H1 (cell line): ENCODE results near the gene FSIP1. TPM values are rescaled to one million over a fixed set of nuclear protein-coding genes. Genes with fewer than 3 reads are reported as not detected.

ENCODE experiments used
- CTCF ChIA-PET: fragments of 300-600 bp; sonication (Branson Sonifier 250); formaldehyde crosslinking; loops from one replicate; lab custom pipeline; 2021; ENCODE audit not compliant: partially characterized antibody; lab: Charles Lee
- POLR2A ChIA-PET: fragments of 300-600 bp; sonication (Branson Sonifier 250); formaldehyde crosslinking; loops from one replicate; lab custom pipeline; 2021; ENCODE audit warnings: inconsistent platforms; ENCODE audit not compliant: partially characterized antibody; lab: Charles Lee
- DNase-seq, 2 experiments: peaks; one replicate each; pipeline versions ENCODE4 v3.0.0 to v3.0.0-alpha.2; 2010 to 2022; ENCODE audit warnings: low spot score in 2 of 2, low read depth in 1 of 2, mixed read lengths in 1 of 2
- FAIRE-seq: peaks from 2 replicates; lab custom pipeline; 2011; peaks lifted over from hg19 to GRCh38; lab: Jason Lieb, UNC
- H2AFZ ChIP-seq: 2 replicates; pipeline ENCODE4 v1.8.1; 2012; ENCODE audit warnings: low read length, inconsistent platforms
- H2AK5ac ChIP-seq: 2 replicates; pipeline ENCODE4 v1.6.1; 2013; ENCODE audit warnings: low read depth, low read length
- H2BK120ac ChIP-seq: replicated peaks from 2 replicates; pipeline ENCODE3; 2013; ENCODE audit warnings: low read depth, low read length, inconsistent platforms
- H2BK12ac ChIP-seq: 2 replicates; pipeline ENCODE4 v1.6.1; 2013; ENCODE audit warnings: low read depth, low read length
- H2BK15ac ChIP-seq: 2 replicates; pipeline ENCODE4 v1.6.1; 2013; ENCODE audit warnings: low read length
- H2BK20ac ChIP-seq: 2 replicates; pipeline ENCODE4 v1.6.1; 2013; ENCODE audit warnings: low read length
- H2BK5ac ChIP-seq: 2 replicates; pipeline ENCODE4 v1.6.1; 2013; ENCODE audit warnings: low read depth, low read length
- H3K14ac ChIP-seq: 2 replicates; pipeline ENCODE4 v1.6.1; 2013; ENCODE audit warnings: inconsistent platforms; ENCODE audit not compliant: insufficient read length
- H3K18ac ChIP-seq: 2 replicates; pipeline ENCODE4 v1.6.1; 2013; ENCODE audit warnings: low read length; ENCODE audit errors: extremely low read depth
- H3K23ac ChIP-seq: 2 replicates; pipeline ENCODE4 v1.6.1; 2013; ENCODE audit warnings: inconsistent platforms; ENCODE audit not compliant: insufficient read length
- H3K23me2 ChIP-seq: 2 replicates; pipeline ENCODE4 v1.6.1; 2013; ENCODE audit warnings: low read depth, low read length
- H3K27ac ChIP-seq: 2 replicates; pipeline ENCODE4 v1.6.1; 2011; ENCODE audit warnings: low read depth, low read length, inconsistent platforms
- H3K27me3 ChIP-seq, 4 experiments: replicated peaks in 1 of 4; 1 replicate in 1 of 4; 2 replicates in 3 of 4; pipeline versions ENCODE4 v1.6.1 to v1.8.1; 2011 to 2013; ENCODE audit warnings: low read length in 3 of 4, mild to moderate bottlenecking in 3 of 4, inconsistent platforms in 2 of 4, mixed read lengths in 2 of 4, moderate library complexity in 1 of 4; ENCODE audit not compliant: control insufficient read depth in 3 of 4, insufficient read depth in 3 of 4; ENCODE audit errors: extremely low read depth in 1 of 4
- H3K36me3 ChIP-seq, 4 experiments: 2 replicates each; pipeline versions ENCODE4 v1.6.1 to v1.8.1; 2011 to 2013; ENCODE audit warnings: mild to moderate bottlenecking in 4 of 4, low read length in 3 of 4, moderate library complexity in 2 of 4, control low read depth in 1 of 4, inconsistent platforms in 1 of 4; ENCODE audit not compliant: insufficient read depth in 4 of 4, control insufficient read depth in 2 of 4
- H3K4ac ChIP-seq: replicated peaks from 2 replicates; pipeline ENCODE3; 2013; ENCODE audit warnings: low read length, low read depth, mixed read lengths, inconsistent platforms; ENCODE audit not compliant: insufficient read length
- H3K4me1 ChIP-seq, 4 experiments: replicated peaks in 1 of 4; 1 replicate in 1 of 4; 2 replicates in 3 of 4; pipeline versions ENCODE4 v1.6.1 to v1.8.1; 2011 to 2013; ENCODE audit warnings: low read length in 3 of 4, inconsistent platforms in 2 of 4, mixed read lengths in 1 of 4; ENCODE audit not compliant: insufficient read depth in 4 of 4, control insufficient read depth in 3 of 4
- H3K4me2 ChIP-seq, 2 experiments: 2 replicates each; pipeline versions ENCODE4 v1.6.1 to v1.8.1; 2011 to 2013; ENCODE audit warnings: low read depth in 2 of 2, low read length in 2 of 2, control low read depth in 1 of 2, inconsistent platforms in 1 of 2, mild to moderate bottlenecking in 1 of 2; ENCODE audit not compliant: insufficient read depth in 1 of 2
- H3K4me3 ChIP-seq, 4 experiments: fragments of 200-600, 300-600 bp in 1 of 4; sonication (generic), shearing (Covaris generic), sonication (Bioruptor Twin) in 1 of 4; 2 replicates each; pipeline versions ENCODE4 v1.5.1 to v1.8.1; 2011 to 2016; ENCODE audit warnings: low read length in 4 of 4, low read depth in 3 of 4, control low read depth in 2 of 4, inconsistent platforms in 2 of 4, mild to moderate bottlenecking in 2 of 4, mixed read lengths in 1 of 4, moderate library complexity in 1 of 4; ENCODE audit not compliant: insufficient read depth in 2 of 4; ENCODE audit errors: extremely low read depth in 1 of 4
- H3K56ac ChIP-seq: replicated peaks from 2 replicates; pipeline ENCODE3; 2013; ENCODE audit warnings: low read depth, mild to moderate bottlenecking, mixed read lengths, low read length, inconsistent platforms; ENCODE audit not compliant: insufficient read length
- H3K79me1 ChIP-seq: 2 replicates; pipeline ENCODE4 v1.6.1; 2013; ENCODE audit warnings: low read depth, low read length, control low read depth
- H3K79me2 ChIP-seq, 2 experiments: 2 replicates each; pipeline versions ENCODE4 v1.6.1 to v1.8.1; 2012 to 2013; ENCODE audit warnings: low read length in 2 of 2, mild to moderate bottlenecking in 2 of 2, inconsistent platforms in 1 of 2; ENCODE audit not compliant: insufficient read depth in 2 of 2, control insufficient read depth in 1 of 2
- H3K9ac ChIP-seq, 4 experiments: replicated peaks in 1 of 4; 1 replicate in 1 of 4; 2 replicates in 3 of 4; pipeline versions ENCODE4 v1.6.1 to v1.8.1; 2011 to 2013; ENCODE audit warnings: low read depth in 3 of 4, low read length in 3 of 4, control low read depth in 2 of 4, mild to moderate bottlenecking in 2 of 4, moderate library complexity in 2 of 4, inconsistent platforms in 1 of 4; ENCODE audit errors: extremely low read depth in 1 of 4
- H3K9me3 ChIP-seq, 2 experiments: 2 replicates each; pipeline versions ENCODE4 v1.6.1 to v1.8.1; 2012 to 2013; ENCODE audit warnings: mild to moderate bottlenecking in 2 of 2, moderate library complexity in 2 of 2, control low read depth in 1 of 2, inconsistent platforms in 1 of 2, low read depth in 1 of 2, low read length in 1 of 2, mixed read lengths in 1 of 2; ENCODE audit not compliant: insufficient read depth in 2 of 2
- H4K20me1 ChIP-seq, 2 experiments: replicated peaks in 1 of 2; 2 replicates each; pipeline versions ENCODE3 to v1.8.1; 2011 to 2013; ENCODE audit warnings: inconsistent platforms in 2 of 2, low read length in 2 of 2, mild to moderate bottlenecking in 1 of 2; ENCODE audit not compliant: insufficient read depth in 2 of 2, control insufficient read depth in 1 of 2
- H4K5ac ChIP-seq: 2 replicates; pipeline ENCODE4 v1.6.1; 2013; ENCODE audit warnings: low read length, low read depth, mixed read lengths, inconsistent platforms; ENCODE audit not compliant: insufficient read length
- H4K8ac ChIP-seq: 2 replicates; pipeline ENCODE4 v1.8.0; 2013; ENCODE audit warnings: mild to moderate bottlenecking, moderate library complexity, low read length, inconsistent platforms; ENCODE audit not compliant: insufficient read depth; ENCODE audit errors: extremely low read depth
- H4K91ac ChIP-seq: replicated peaks from 2 replicates; pipeline ENCODE3; 2013; ENCODE audit warnings: low read length, mixed read lengths, inconsistent platforms; ENCODE audit not compliant: insufficient read length
- KDM5A ChIP-seq: fragments of 200-600 bp; IDR thresholded peaks from 2 replicates; pipeline ENCODE4 v1.7.1; 2012; ENCODE audit warnings: mild to moderate bottlenecking, low read length, inconsistent platforms, mixed read lengths
- RAD21 ChIP-seq, 2 experiments: IDR thresholded peaks in 1 of 2; conservative IDR thresholded peaks in 1 of 2; 2 replicates each; pipeline ENCODE4 v1.6.1; 2011; ENCODE audit warnings: low read depth in 2 of 2, low read length in 2 of 2, improper control_type of control experiment in 1 of 2, inconsistent platforms in 1 of 2, mild to moderate bottlenecking in 1 of 2, moderate library complexity in 1 of 2
- RNF2 ChIP-seq: fragments of 200-900, 300-1000 bp; sonication (generic); IDR thresholded peaks from 2 replicates; pipeline ENCODE4 v1.7.1; 2016; ENCODE audit warnings: borderline replicate concordance, low read depth, mild to moderate bottlenecking, antibody characterized with exemption, low read length; ENCODE audit not compliant: poor library complexity, severe bottlenecking; ENCODE audit errors: missing control alignments
- WGBS, 2 experiments: shearing (Covaris generic) in 1 of 2; methylation state at CpG; one replicate each; pipeline versions ENCODE4 v1.1.6 to v1.1.7; 2013 to 2015; ENCODE audit warnings: low lambda C conversion rate in 2 of 2, mixed read lengths in 2 of 2, inconsistent platforms in 1 of 2, low coverage in 1 of 2, missing lambda C conversion rate in 1 of 2; ENCODE audit not compliant: insufficient replicate concordance in 2 of 2, insufficient coverage in 1 of 2, insufficient read length in 1 of 2; ENCODE audit errors: extremely low coverage in 1 of 2, missing lambda C conversion rate in 1 of 2; 5-methylcytosine and 5-hydroxymethylcytosine counted together
- polyA plus RNA-seq, 7 experiments: library from polyadenylated mRNA; depleted of rRNA in 3 of 7; stranded (reverse) in 5 of 7; unstranded in 2 of 7; fragments of >200 nt in 5 of 7; fragments of 200-250 nt in 2 of 7; gene quantifications; 1 replicate in 5 of 7; 2 replicates in 1 of 7; 4 replicates in 1 of 7; pipeline versions ENCODE4 v1.2.1 to v1.2.3, GENCODE V29; 2011 to 2013; ENCODE audit warnings: missing spikeins in 2 of 7, mixed read lengths in 2 of 7
- total RNA-seq: library from RNA; stranded (reverse); fragmentation: NEBNext Ultra II Directional; extraction: Animal tissue kit (Norgen Biotek cat#: 25700); gene quantifications from 2 replicates; pipeline ENCODE4 v1.2.1, GENCODE V29; 2021
- TF ChIP-seq, protein P1 (sequence below), 3 experiments: IDR thresholded peaks; 1 replicate in 2 of 3; 2 replicates in 1 of 3; pipeline versions ENCODE4 v1.5.1 to v1.6.1; 2011; ENCODE audit warnings: low read length in 3 of 3, mild to moderate bottlenecking in 3 of 3, inconsistent platforms in 2 of 3, low read depth in 1 of 3, moderate library complexity in 1 of 3; ENCODE audit not compliant: insufficient read depth in 1 of 3; ENCODE audit errors: control extremely low read depth in 1 of 3

Gene FSIP1
- total and polyA plus RNA-seq, 2 of the 8 experiments (the other 6 are each of a cell fraction or from before 2014, with no cell fraction given): 0.18 to 1.3 TPM

DNA sequence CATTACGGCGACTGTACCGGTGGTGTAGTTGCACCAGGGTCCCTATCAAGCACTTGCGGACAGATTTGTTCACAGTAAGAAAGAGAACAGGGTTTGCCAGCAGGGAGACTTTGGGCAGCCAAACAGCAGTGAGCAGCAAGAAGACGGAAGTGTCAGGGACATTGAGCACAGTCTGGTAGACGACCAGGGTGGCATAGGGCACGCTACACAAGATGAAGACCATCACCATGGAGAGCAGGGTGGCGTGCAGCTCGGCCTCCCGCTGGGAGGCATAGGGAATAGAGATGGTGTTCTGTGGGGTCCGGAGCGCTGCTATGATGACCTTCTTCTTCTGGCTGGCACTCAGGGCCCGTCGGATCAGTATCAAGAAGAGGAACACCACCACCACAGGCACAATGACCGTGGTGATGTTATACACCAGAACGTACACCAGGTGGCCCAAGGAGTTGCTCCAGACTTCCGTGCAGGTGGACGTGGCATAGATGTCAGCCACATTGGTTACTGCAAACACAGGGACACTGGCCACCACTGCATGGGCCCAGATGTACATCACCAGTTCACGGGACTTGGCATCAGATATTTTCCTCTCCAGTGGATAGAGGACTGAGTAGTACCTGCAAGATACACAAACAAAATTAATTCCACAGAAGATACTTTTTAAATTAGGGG, 19.1 kb upstream of the FSIP1 start:
- CTCF ChIA-PET: interaction anchor here (1.1 to 2.8 kb wide), 8 partner anchors 14 to 125 kb away, joined by 3 to 13 read pairs (median 4); no protein-coding TSS in a partner anchor
- H2BK20ac ChIP-seq: no peak overlapping the region
- H3K56ac ChIP-seq: no peak overlapping the region
- no peak overlapping the region for H2BK120ac ChIP-seq
- H2BK12ac ChIP-seq: no peak overlapping the region
- H3K4me1 ChIP-seq: peaks cover 0 to 3% (median 0%) of the 10 kb centered on the region in 4 experiments; a peak in 1 of 7 replicates
- H3K4me3 ChIP-seq: no peak overlapping the region
- peak overlapping the region; percentile 0; the same call in 1 of the 2 replicates for H4K8ac ChIP-seq
- 90% methylated on average over 19 of the region's 19 CpGs; no CpG with 5 or more reads in 1 of the 2 experiments for WGBS, 2 experiments
- peaks cover 4 to 44% (median 26%) of the 10 kb centered on the region in 4 experiments for H3K36me3 ChIP-seq
- H4K20me1 ChIP-seq: peaks cover 3 to 7% of the 10 kb centered on the region in 2 experiments
- H3K23ac ChIP-seq: no peak overlapping the region
- no peaks in the 10 kb centered on the region; the same call in 1 of the 2 replicates for H3K79me1 ChIP-seq
- POLR2A ChIA-PET: interaction anchor here (1.0 kb wide), 1 partner anchor 11 kb away, joined by 3 read pairs; no protein-coding TSS in a partner anchor
- H3K4me2 ChIP-seq: no peak overlapping the region
- no peaks in the 10 kb centered on the region for H3K9me3 ChIP-seq
- H4K91ac ChIP-seq: no peak overlapping the region
- peak; percentile 66 to 68 for TF ChIP-seq RAD21 (IDR thresholded peaks at IDR 0.05 in 1 of 2, conservative IDR thresholded peaks at IDR 0.05 in 1 of 2; ENCODE audit: low read depth in 2 of 2, low read length in 2 of 2)
- TF ChIP-seq KDM5A: no peak
- TF ChIP-seq RNF2: no peak
- TF ChIP-seq, protein P1, sequence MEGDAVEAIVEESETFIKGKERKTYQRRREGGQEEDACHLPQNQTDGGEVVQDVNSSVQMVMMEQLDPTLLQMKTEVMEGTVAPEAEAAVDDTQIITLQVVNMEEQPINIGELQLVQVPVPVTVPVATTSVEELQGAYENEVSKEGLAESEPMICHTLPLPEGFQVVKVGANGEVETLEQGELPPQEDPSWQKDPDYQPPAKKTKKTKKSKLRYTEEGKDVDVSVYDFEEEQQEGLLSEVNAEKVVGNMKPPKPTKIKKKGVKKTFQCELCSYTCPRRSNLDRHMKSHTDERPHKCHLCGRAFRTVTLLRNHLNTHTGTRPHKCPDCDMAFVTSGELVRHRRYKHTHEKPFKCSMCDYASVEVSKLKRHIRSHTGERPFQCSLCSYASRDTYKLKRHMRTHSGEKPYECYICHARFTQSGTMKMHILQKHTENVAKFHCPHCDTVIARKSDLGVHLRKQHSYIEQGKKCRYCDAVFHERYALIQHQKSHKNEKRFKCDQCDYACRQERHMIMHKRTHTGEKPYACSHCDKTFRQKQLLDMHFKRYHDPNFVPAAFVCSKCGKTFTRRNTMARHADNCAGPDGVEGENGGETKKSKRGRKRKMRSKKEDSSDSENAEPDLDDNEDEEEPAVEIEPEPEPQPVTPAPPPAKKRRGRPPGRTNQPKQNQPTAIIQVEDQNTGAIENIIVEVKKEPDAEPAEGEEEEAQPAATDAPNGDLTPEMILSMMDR (IDR thresholded peaks at IDR 0.05; ENCODE audit: control extremely low read depth in 1 of 3, insufficient read depth in 1 of 3, low read depth in 1 of 3, low read length in 3 of 3): peak; percentile 39 to 70 (median 67)
- TF ChIP-seq, all 59 proteins: peak for 2
- Histone ChIP-seq H2BK5ac (no peak overlapping the region), H2BK15ac (no peak overlapping the region), H3K14ac (no peak overlapping the region), H3K4ac (no peak overlapping the region), H3K27me3 (no peaks in the 10 kb centered on the region), H3K18ac (no peak overlapping the region), H2AFZ (no peak overlapping the region), H3K9ac (no peak overlapping the region), H3K79me2 (peaks cover 0 to 43% of the 10 kb centered on the region in 2 experiments; a peak in 3 of 4 replicates), H4K5ac (no peak overlapping the region), H2AK5ac (no peak overlapping the region), H3K23me2 (no peaks in the 10 kb centered on the region), H3K27ac (no peak overlapping the region)
- DNase-seq (no peak), FAIRE-seq (peak; percentile 24)
